SJSA1 (cell line): ENCODE measurements around the gene ID4. TPM values are rescaled to one million over a fixed set of nuclear protein-coding genes. Genes with fewer than 3 reads are reported as not detected.
"Not testable (repeated sequence)": the region's sequence is repeated elsewhere in the genome, so short reads cannot be mapped to it uniquely, and the experiment has no call there.

ENCODE experiments used
- DNase-seq, 2 experiments: peaks; one replicate each; pipeline ENCODE4 v3.0.0-alpha.2; 2015 to 2020; ENCODE audit warnings: low spot score in 2 of 2, low read depth in 1 of 2
- H3K27ac ChIP-seq: fragments of 250-450 bp; sonication (Bioruptor Pico); 2 replicates; pipeline ENCODE4 v1.5.1; 2020; ENCODE audit warnings: mild to moderate bottlenecking, moderate library complexity
- H3K27me3 ChIP-seq: fragments of 250-450 bp; sonication (Bioruptor Pico); replicated peaks from 2 replicates; pipeline ENCODE4 v1.5.1; 2020; ENCODE audit warnings: mild to moderate bottlenecking, moderate library complexity
- H3K36me3 ChIP-seq: fragments of 250-450 bp; sonication (Bioruptor Pico); 2 replicates; pipeline ENCODE4 v1.5.1; 2020; ENCODE audit warnings: mild to moderate bottlenecking
- H3K4me1 ChIP-seq: fragments of 250-450 bp; sonication (Bioruptor Pico); replicated peaks from 2 replicates; pipeline ENCODE4 v1.6.1; 2021; ENCODE audit warnings: mild to moderate bottlenecking
- H3K4me3 ChIP-seq: fragments of 250-450 bp; sonication (Bioruptor Pico); 2 replicates; pipeline ENCODE4 v1.5.1; 2020; ENCODE audit warnings: mild to moderate bottlenecking
- H3K9me3 ChIP-seq: fragments of 250-450 bp; sonication (Bioruptor Pico); replicated peaks from 2 replicates; pipeline ENCODE4 v1.5.1; 2020; ENCODE audit warnings: mild to moderate bottlenecking
- total RNA-seq: library from RNA; depleted of rRNA; stranded (reverse); fragments of >200 nt; shearing (Covaris generic); gene quantifications from 2 replicates; pipeline ENCODE4 v1.2.3, GENCODE V29; 2014

Gene ID4
- total RNA-seq, 1 experiment from 2014 or later: 13.6 TPM

DNA sequence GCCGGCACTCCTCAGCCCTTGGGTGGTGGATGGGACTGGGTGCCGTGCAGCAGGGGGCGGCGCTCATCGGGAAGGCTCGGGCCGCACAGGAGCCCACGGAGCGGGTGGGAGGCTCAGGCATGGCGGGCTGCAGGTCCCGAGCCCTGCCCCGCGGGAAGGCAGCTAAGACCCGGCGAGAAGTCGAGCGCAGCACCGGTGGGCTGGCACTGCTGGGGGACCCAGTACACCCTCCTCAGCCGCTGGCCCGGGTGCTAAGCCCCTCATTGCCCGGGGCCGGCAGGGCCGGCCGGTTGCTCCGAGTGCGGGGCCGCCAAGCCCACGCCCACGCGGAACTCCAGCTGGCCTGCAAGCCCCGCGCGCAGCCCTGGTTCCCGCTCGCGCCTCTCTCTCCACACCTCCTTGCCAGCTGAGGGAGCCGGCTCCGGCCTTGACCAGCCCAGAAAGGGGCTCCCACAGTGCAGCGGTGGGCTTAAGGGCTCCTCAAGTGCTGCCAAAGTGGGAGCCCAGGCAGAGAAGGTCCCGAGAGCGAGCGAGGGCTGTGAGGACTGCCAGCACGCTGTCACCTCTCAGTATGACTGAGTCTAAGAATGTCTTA is 17.3 kb downstream of the ID4 start:
- not testable (repeated sequence) for H3K4me1 ChIP-seq, H3K27ac ChIP-seq, H3K4me3 ChIP-seq, H3K36me3 ChIP-seq, H3K9me3 ChIP-seq, H3K27me3 ChIP-seq, DNase-seq

- Histone ChIP-seq H3K9me3 (no peaks in the 10 kb centered on the region), H3K4me3 (no peak overlapping the region), H3K36me3 (no peaks in the 10 kb centered on the region), H3K27me3 (no peaks in the 10 kb centered on the region), H3K4me1 (peaks cover 10% of the 10 kb centered on the region), H3K27ac (no peak overlapping the region)
- DNase-seq: no peak
Observed at GRCh38 chr6:19855536-19855935, 18.4 kb downstream of the ID4 start.

- Histone ChIP-seq H3K4me3 (no peak overlapping the region), H3K27me3 (peaks cover 9% of the 10 kb centered on the region; the same call in 1 of the 2 replicates)
Observed at GRCh38 chr6:19857139-19857538, 20.0 kb downstream of the ID4 start.

GRCh38 chr6:19857703-19858102 is 20.5 kb downstream of the ID4 start:
- Histone ChIP-seq H3K36me3 (no peaks in the 10 kb centered on the region), H3K9me3 (0 out of 2 replicates have a peak, but pooled peaks cover 2% of the 10 kb centered on the region), H3K4me1 (no peaks in the 10 kb centered on the region), H3K27me3 (peaks cover 9% of the 10 kb centered on the region; the same call in 1 of the 2 replicates), H3K4me3 (no peak overlapping the region), H3K27ac (no peak overlapping the region)
- no peak for DNase-seq

More at GRCh38 chr6:19857139-19857538, 20.0 kb downstream of the ID4 start:
- Histone ChIP-seq H3K4me1 (peaks cover 2% of the 10 kb centered on the region; the same call in 1 of the 2 replicates), H3K27ac (no peak overlapping the region), H3K36me3 (no peaks in the 10 kb centered on the region), H3K9me3 (0 out of 2 replicates have a peak, but pooled peaks cover 2% of the 10 kb centered on the region)
- DNase-seq: no peak

DNA sequence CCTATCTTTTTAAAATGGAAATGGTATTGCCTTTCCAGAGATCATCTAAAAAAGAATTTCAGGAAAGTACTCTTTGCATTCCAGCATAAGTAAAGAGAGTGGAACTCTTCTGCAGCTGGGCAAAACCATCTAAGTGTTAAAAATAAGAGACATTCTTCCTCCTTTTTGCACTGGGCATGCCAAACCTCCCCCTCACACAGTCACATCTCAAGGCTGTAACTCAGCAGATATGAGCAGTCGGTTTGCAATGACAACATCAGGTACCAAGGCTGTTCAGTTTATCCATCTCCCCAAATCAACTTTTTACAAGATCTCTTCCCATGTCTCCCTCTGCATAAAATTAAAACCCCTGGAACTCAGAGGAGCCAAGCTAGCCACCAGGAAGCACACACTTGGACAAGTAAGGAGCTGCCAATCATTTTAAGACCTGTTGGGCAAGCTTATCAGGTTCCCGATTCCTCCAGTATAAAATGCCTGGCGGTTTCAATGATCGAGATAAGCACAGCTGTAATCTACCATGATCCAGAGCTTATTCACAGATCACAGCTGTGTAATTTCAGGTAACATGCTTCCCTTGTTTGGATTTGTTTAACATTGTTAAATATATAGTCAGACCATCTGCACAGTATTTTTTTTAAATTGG is 23.2 kb downstream of the ID4 start:
- Histone ChIP-seq H3K4me1 (no peaks in the 10 kb centered on the region), H3K27me3 (peaks cover 23% of the 10 kb centered on the region), H3K9me3 (0 out of 2 replicates have a peak, but pooled peaks cover 2% of the 10 kb centered on the region), H3K27ac (no peak overlapping the region), H3K4me3 (no peak overlapping the region), H3K36me3 (no peaks in the 10 kb centered on the region)
- no peak for DNase-seq

DNA sequence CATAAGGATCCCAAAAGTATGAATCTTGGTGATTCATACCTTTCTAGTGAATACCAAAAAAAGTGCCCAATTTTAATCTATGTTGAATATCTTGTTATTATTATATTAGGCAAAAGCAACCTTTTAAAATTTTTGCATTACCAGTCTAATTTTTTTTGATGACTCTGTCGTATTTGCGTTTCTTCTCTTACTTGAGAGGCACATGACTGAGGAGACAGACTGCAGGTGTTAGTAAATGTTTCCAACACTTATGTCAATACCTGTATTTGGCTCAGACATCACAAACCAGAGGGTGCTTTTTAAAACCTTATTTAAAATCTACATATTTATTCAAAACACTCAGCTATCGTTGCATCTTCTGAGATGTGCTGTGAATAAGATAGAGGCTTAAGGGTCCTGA is 27.1 kb downstream of the ID4 start:
- H3K27me3 ChIP-seq: peaks cover 29% of the 10 kb centered on the region
- DNase-seq: no peak
- H3K27ac ChIP-seq: no peak overlapping the region
- no peak overlapping the region for H3K4me3 ChIP-seq
- 0 out of 2 replicates have a peak, but pooled peaks cover 2% of the 10 kb centered on the region for H3K9me3 ChIP-seq
- peaks cover 5% of the 10 kb centered on the region for H3K4me1 ChIP-seq
- H3K36me3 ChIP-seq: no peaks in the 10 kb centered on the region

DNA sequence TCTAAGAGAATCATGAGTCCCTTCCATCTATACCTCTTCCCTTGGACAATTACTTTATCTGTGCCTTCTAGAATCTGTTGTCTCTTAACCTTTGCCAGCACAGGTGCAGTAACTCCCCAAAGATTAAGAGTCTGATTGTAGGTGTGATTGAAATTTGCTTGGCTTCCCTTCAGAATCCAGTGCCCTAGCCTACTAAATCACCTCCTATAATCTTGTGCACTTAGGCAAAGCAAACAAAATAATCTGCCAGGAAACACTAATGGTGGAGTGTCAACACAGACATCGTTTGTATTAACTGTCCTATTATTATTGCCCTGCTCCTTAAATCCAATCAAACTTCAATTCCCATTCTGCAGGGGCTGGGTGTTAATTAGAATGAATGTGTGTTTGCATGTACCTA is 28.0 kb downstream of the ID4 start:
- H3K27ac ChIP-seq: no peak overlapping the region
- H3K36me3 ChIP-seq: no peaks in the 10 kb centered on the region
- H3K4me1 ChIP-seq: peaks cover 5% of the 10 kb centered on the region
- H3K4me3 ChIP-seq: no peak overlapping the region
- H3K27me3 ChIP-seq: peaks cover 29% of the 10 kb centered on the region
- H3K9me3 ChIP-seq: 0 out of 2 replicates have a peak, but pooled peaks cover 2% of the 10 kb centered on the region
- DNase-seq: no peak

DNA sequence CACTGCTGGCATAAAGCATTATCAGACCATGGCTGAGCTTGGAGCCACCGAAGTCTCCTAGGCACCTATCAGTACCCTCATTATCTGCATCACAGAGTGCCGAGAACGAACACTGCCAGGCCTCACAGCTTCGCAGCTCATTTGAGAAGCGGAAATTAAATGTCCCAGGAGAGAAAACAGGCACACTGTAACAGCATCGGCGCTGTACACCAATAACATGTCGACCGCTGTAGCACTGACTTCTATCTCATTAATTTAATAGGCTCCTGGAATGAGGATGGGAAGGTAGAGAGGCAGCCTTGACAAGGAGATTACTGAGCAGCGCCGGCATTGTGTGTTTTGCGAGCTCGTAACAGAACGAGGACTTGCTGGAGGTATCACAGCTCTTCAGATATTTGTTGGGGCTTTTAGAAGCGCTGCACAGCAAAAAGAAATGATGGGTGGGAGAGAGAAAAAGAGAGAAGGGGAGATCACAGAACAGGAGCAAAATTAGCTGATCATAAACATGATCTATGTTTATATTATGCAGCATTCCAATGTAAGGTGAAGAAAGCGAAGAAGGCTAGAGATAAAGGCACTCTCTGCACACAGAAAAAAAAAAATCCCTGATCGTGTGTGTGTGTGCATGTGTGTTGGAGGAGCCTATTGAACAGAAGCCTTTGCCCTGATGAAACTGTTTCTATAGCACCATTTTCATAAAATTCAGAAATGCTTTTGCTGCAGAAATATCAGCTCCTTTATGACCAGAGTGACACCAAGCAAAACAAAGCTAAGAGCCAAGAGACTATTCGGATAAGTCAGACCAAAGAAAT is 29.2 kb downstream of the ID4 start:
- 0 out of 2 replicates have a peak, but pooled peaks cover 2% of the 10 kb centered on the region for H3K9me3 ChIP-seq
- H3K27ac ChIP-seq: no peak overlapping the region
- DNase-seq: no peak
- peaks cover 5% of the 10 kb centered on the region for H3K4me1 ChIP-seq
- no peaks in the 10 kb centered on the region for H3K36me3 ChIP-seq
- no peak overlapping the region for H3K4me3 ChIP-seq
- H3K27me3 ChIP-seq: peaks cover 22% of the 10 kb centered on the region

DNA sequence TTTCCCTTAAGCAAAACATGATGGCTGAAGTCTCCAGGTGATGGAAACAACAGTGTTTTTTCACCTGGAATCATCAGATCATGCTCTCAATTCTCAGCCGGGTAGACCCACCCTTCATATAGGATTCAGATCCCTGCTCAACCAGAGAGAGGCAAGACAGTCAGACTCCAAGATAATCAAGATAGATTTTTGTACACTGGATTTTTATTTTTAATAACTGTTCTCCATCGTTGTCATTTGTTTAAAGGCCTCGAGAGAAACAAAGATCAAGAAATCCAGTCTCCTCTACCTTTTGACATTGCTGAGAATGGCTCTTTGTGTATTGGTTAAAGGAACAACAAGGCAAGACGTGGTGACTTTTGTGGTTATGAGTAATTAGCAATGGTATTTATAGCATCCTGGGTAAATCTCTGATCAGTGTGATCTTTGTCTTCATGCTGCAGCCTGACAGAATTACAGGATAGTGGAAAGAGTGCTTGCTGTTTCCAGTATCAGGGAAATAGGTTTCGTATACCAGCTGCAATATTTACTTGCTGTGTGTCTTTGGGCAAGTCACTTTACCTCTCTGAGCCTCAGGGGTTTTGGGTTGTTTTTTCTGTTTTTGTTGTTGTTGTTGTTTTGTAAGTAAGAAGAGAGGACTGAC is 29.9 kb downstream of the ID4 start:
- Histone ChIP-seq H3K27me3 (peaks cover 20% of the 10 kb centered on the region), H3K9me3 (no peaks in the 10 kb centered on the region), H3K27ac (no peak overlapping the region), H3K36me3 (no peaks in the 10 kb centered on the region), H3K4me3 (no peak overlapping the region), H3K4me1 (peaks cover 5% of the 10 kb centered on the region)
- DNase-seq: peak in 1 of 2 experiments; percentile 34

- no peak for DNase-seq
- Histone ChIP-seq H3K36me3 (no peaks in the 10 kb centered on the region), H3K9me3 (no peaks in the 10 kb centered on the region), H3K4me1 (peaks cover 5% of the 10 kb centered on the region), H3K4me3 (no peak overlapping the region), H3K27ac (no peak overlapping the region), H3K27me3 (peaks cover 14% of the 10 kb centered on the region)
Observed at GRCh38 chr6:19869464-19869863, 32.3 kb downstream of the ID4 start.

GRCh38 chr6:19870322-19870721 is 33.2 kb downstream of the ID4 start:
- Histone ChIP-seq H3K36me3 (no peaks in the 10 kb centered on the region), H3K27me3 (peaks cover 6% of the 10 kb centered on the region), H3K27ac (no peak overlapping the region), H3K9me3 (no peaks in the 10 kb centered on the region), H3K4me3 (no peak overlapping the region), H3K4me1 (peaks cover 5% of the 10 kb centered on the region)
- no peak for DNase-seq

DNA sequence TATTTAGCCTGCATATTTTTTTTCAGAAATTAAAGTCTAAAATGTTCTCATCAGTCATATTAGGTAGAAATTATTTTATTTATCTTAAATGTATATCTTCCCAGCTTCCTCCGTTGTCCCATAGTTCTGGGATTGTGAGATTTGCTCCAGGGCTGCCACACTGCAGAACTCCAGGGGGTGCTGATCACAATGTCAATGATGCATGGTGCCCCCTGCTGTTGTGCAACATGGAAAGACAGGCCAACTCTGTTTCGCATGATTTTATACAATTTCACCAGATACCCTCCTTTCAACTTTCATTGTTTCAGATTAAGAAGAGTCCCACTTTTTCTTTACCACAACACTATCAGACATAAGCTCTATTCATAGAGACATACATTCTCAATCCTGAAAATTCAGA is 35.9 kb downstream of the ID4 start:
- no peaks in the 10 kb centered on the region for H3K4me1 ChIP-seq
- no peak overlapping the region for H3K27ac ChIP-seq
- H3K9me3 ChIP-seq: no peaks in the 10 kb centered on the region
- H3K36me3 ChIP-seq: no peaks in the 10 kb centered on the region
- H3K4me3 ChIP-seq: no peak overlapping the region
- no peak for DNase-seq
- no peaks in the 10 kb centered on the region for H3K27me3 ChIP-seq

DNA sequence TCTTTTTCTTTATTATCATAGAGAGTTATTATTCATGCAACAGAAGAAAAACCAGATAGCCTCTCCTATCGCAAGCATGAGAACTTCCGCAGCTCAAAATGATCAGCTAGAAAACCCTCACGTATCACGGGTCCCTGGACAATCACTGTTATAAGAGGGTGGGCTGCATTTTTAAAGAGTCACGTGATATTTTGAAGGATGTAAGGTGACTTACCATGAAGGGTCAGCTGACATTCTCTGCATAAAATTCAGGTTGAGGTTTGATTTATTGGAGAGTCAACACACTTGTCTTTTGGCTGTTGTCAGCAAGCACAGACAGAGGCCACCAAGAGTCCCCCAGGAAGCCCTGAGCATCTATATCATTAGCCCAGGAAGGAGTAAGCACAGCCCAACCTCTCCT is 39.5 kb downstream of the ID4 start:
- Histone ChIP-seq H3K27ac (no peak overlapping the region), H3K9me3 (no peaks in the 10 kb centered on the region), H3K4me1 (no peaks in the 10 kb centered on the region), H3K27me3 (no peaks in the 10 kb centered on the region; the same call in 1 of the 2 replicates), H3K4me3 (no peak overlapping the region), H3K36me3 (no peaks in the 10 kb centered on the region)
- DNase-seq: no peak
